ENCODE data around the gene CA5B.
"Not testable (repeated sequence)": the region's sequence is repeated elsewhere in the genome, so short reads cannot be mapped to it uniquely, and the experiment has no call there.

GRCh38 chrX:15759886-15760285 is 21.8 kb downstream of the CA5B start:
- not testable (repeated sequence) for TF ChIP-seq CTCF (IDR thresholded peaks at IDR 0.05; ENCODE audit: low read length); EZH2 (IDR thresholded peaks at IDR 0.05; ENCODE audit: borderline replicate concordance, low read length)

All from OCI-LY1 (cell line).